HS-5 (cell line): ENCODE data around the gene DOCK11.

ENCODE experiments used
- DNase-seq: peaks from one replicate; pipeline ENCODE4 v3.0.0-alpha.2; 2012; ENCODE audit warnings: low read depth

DOCK11 gene

GRCh38 chrX:118530219-118530911, 34.8 kb downstream of the DOCK11 start:
- DNase-seq: no peak

GRCh38 chrX:118534716-118535493, 39.3 kb downstream of the DOCK11 start:
- DNase-seq: no peak

- no peak for DNase-seq
Observed at GRCh38 chrX:118536204-118536603, 40.6 kb downstream of the DOCK11 start.

GRCh38 chrX:118536687-118537461, 41.3 kb downstream of the DOCK11 start:
- no peak for DNase-seq

- DNase-seq: no peak
Observed at GRCh38 chrX:118538386-118538785, 42.8 kb downstream of the DOCK11 start.

- no peak for DNase-seq
Observed at GRCh38 chrX:118540342-118540741, 44.7 kb downstream of the DOCK11 start.

GRCh38 chrX:118541482-118541881, 45.9 kb downstream of the DOCK11 start:
- no peak for DNase-seq

- no peak for DNase-seq
Observed at GRCh38 chrX:118545510-118545909, 49.9 kb downstream of the DOCK11 start.

GRCh38 chrX:118548841-118549240, 53.2 kb downstream of the DOCK11 start:
- no peak for DNase-seq

GRCh38 chrX:118550792-118551191, 55.2 kb downstream of the DOCK11 start:
- no peak for DNase-seq

GRCh38 chrX:118551426-118551825, 55.8 kb downstream of the DOCK11 start:
- no peak for DNase-seq

- peak; percentile 33 for DNase-seq
Observed at GRCh38 chrX:118552121-118552900, 56.7 kb downstream of the DOCK11 start.

GRCh38 chrX:118553042-118553710, 57.6 kb downstream of the DOCK11 start:
- DNase-seq: no peak

GRCh38 chrX:118554511-118554910, 58.9 kb downstream of the DOCK11 start:
- DNase-seq: no peak

- no peak for DNase-seq
Observed at GRCh38 chrX:118558926-118559325, 63.3 kb downstream of the DOCK11 start.

GRCh38 chrX:118560489-118560888, 64.9 kb downstream of the DOCK11 start:
- DNase-seq: no peak

GRCh38 chrX:118562582-118563164, 67.1 kb downstream of the DOCK11 start:
- DNase-seq: no peak

GRCh38 chrX:118564498-118564897, 68.9 kb downstream of the DOCK11 start:
- DNase-seq: no peak

GRCh38 chrX:118565853-118566252, 70.2 kb downstream of the DOCK11 start:
- DNase-seq: no peak

GRCh38 chrX:118566359-118566758, 70.7 kb downstream of the DOCK11 start:
- no peak for DNase-seq

- no peak for DNase-seq
Observed at GRCh38 chrX:118569676-118570075, 74.1 kb downstream of the DOCK11 start.
